OCI-LY1 (cell line): ENCODE results near the gene NUP50.

ENCODE experiments used
- H2AFZ ChIP-seq: fragments of 200-600 bp; sonication (generic), shearing (Covaris generic); 2 replicates; pipeline ENCODE4 v1.6.0; 2014; ENCODE audit warnings: antibody characterized with exemption, mild to moderate bottlenecking, low read length
- H3F3A ChIP-seq: fragments of 200-600 bp; sonication (generic), shearing (Covaris generic); 2 replicates; pipeline ENCODE4 v1.6.0; 2014; ENCODE audit warnings: mild to moderate bottlenecking, antibody characterized with exemption, low read length, moderate library complexity; ENCODE audit not compliant: insufficient read depth
- H3K27ac ChIP-seq: fragments of 200-600 bp; sonication (generic); 2 replicates; pipeline ENCODE4 v1.5.1; 2014; ENCODE audit warnings: low read length, mixed run types, mild to moderate bottlenecking, low read depth; ENCODE audit not compliant: poor library complexity, severe bottlenecking
- H3K27me3 ChIP-seq: fragments of 200-600 bp; sonication (generic); 2 replicates; pipeline ENCODE4 v1.6.0; 2014; ENCODE audit warnings: antibody characterized with exemption, mild to moderate bottlenecking, low read length, moderate library complexity; ENCODE audit not compliant: insufficient read depth
- H3K36me3 ChIP-seq: fragments of 200-600 bp; sonication (generic); 2 replicates; pipeline ENCODE4 v1.6.1; 2014; ENCODE audit warnings: mild to moderate bottlenecking, antibody characterized with exemption, low read length, moderate library complexity, mixed read lengths; ENCODE audit not compliant: insufficient read depth
- H3K4me1 ChIP-seq: fragments of 200-600 bp; sonication (generic); 2 replicates; pipeline ENCODE4 v1.5.1; 2014; ENCODE audit warnings: mild to moderate bottlenecking, low read length, moderate library complexity; ENCODE audit not compliant: insufficient read depth, severe bottlenecking
- H3K4me2 ChIP-seq: fragments of 200-600 bp; sonication (generic), shearing (Covaris generic); 2 replicates; pipeline ENCODE4 v1.6.1; 2014; ENCODE audit warnings: low read length
- H3K4me3 ChIP-seq: fragments of 200-600 bp; sonication (generic); 2 replicates; pipeline ENCODE4 v1.5.1; 2014; ENCODE audit warnings: low read length, low read depth, mild to moderate bottlenecking, mixed read lengths; ENCODE audit not compliant: poor library complexity, severe bottlenecking
- H3K79me2 ChIP-seq: fragments of 200-600 bp; shearing (Covaris generic); 2 replicates; pipeline ENCODE4 v1.6.1; 2016; ENCODE audit warnings: mixed run types, low read length, mixed read lengths; ENCODE audit not compliant: insufficient read depth
- H3K9ac ChIP-seq: fragments of 200-600 bp; sonication (generic), shearing (Covaris generic); 2 replicates; pipeline ENCODE4 v1.6.1; 2014; ENCODE audit warnings: mild to moderate bottlenecking, low read length, mixed read lengths
- H3K9me2 ChIP-seq: fragments of 200-600 bp; sonication (generic), shearing (Covaris generic); 2 replicates; pipeline ENCODE4 v1.6.1; 2014; ENCODE audit warnings: low read depth, mild to moderate bottlenecking, low read length, mixed read lengths
- H3K9me3 ChIP-seq: fragments of 200-600 bp; shearing (Covaris generic); 2 replicates; pipeline ENCODE4 v1.6.1; 2014; ENCODE audit warnings: low read length, mixed read lengths
- H4K20me1 ChIP-seq: fragments of 200-600 bp; sonication (generic), shearing (Covaris generic); 2 replicates; pipeline ENCODE4 v1.6.0; 2016; ENCODE audit warnings: mild to moderate bottlenecking, low read length; ENCODE audit not compliant: insufficient read depth
- EZH2 ChIP-seq: fragments of 200-600 bp; sonication (generic), shearing (Covaris generic); IDR thresholded peaks from 2 replicates; pipeline ENCODE4 v1.8.0; 2017; ENCODE audit warnings: borderline replicate concordance, mixed run types, mild to moderate bottlenecking, antibody characterized with exemption, low read length, moderate library complexity, mixed read lengths
- TF ChIP-seq, protein P1 (sequence below): fragments of 200-600 bp; sonication (generic), shearing (Covaris generic); IDR thresholded peaks from 2 replicates; pipeline ENCODE4 v1.5.1; 2017; ENCODE audit warnings: mild to moderate bottlenecking, antibody characterized with exemption, low read length, moderate library complexity, mixed read lengths

The NUP50 gene

DNA sequence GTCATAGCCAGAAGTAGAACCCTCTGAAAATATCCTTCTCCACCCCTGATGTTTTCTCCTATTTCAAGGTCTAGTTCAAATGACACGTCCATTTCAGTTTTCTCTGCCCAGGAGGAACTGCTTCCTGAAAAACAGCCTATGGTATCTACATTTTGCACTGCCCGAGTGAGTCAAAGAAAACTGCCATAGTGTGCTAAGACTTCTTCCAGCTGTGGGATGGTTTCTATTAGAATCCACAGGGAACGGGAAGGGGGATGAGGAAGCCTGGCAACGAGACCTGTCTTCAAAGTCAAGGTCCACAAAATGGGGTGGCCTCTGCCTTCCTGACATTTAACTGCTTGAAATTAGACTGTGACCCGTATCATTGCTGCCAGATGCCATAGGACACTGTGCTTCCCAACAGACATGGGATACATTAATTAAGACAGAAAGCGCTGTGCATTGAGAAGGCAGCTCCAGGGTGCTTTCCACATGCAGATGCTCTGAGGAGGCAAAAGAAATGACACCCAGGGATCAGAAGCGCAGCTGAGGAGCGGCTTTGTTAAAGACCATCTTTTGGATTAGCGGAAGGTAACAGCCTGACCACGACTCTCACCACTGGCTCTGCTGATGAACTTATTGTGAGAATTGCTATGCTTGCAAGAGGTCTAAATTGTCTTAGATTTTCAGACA, 39.4 kb upstream of the NUP50 start:
- TF ChIP-seq, protein P1, sequence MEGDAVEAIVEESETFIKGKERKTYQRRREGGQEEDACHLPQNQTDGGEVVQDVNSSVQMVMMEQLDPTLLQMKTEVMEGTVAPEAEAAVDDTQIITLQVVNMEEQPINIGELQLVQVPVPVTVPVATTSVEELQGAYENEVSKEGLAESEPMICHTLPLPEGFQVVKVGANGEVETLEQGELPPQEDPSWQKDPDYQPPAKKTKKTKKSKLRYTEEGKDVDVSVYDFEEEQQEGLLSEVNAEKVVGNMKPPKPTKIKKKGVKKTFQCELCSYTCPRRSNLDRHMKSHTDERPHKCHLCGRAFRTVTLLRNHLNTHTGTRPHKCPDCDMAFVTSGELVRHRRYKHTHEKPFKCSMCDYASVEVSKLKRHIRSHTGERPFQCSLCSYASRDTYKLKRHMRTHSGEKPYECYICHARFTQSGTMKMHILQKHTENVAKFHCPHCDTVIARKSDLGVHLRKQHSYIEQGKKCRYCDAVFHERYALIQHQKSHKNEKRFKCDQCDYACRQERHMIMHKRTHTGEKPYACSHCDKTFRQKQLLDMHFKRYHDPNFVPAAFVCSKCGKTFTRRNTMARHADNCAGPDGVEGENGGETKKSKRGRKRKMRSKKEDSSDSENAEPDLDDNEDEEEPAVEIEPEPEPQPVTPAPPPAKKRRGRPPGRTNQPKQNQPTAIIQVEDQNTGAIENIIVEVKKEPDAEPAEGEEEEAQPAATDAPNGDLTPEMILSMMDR: no peak
- TF ChIP-seq EZH2: no peak
- Histone ChIP-seq H3K27me3 (no peaks in the 10 kb centered on the region), H3K4me1 (no peaks in the 10 kb centered on the region), H3K9ac (no peak overlapping the region), H3K79me2 (no peaks in the 10 kb centered on the region), H3K9me3 (no peaks in the 10 kb centered on the region), H3K4me3 (no peak overlapping the region), H3K9me2 (no peaks in the 10 kb centered on the region), H3K36me3 (no peaks in the 10 kb centered on the region), H2AFZ (no peak overlapping the region), H4K20me1 (no peaks in the 10 kb centered on the region), H3K4me2 (no peak overlapping the region), H3K27ac (no peak overlapping the region), H3F3A (no peaks in the 10 kb centered on the region)

DNA sequence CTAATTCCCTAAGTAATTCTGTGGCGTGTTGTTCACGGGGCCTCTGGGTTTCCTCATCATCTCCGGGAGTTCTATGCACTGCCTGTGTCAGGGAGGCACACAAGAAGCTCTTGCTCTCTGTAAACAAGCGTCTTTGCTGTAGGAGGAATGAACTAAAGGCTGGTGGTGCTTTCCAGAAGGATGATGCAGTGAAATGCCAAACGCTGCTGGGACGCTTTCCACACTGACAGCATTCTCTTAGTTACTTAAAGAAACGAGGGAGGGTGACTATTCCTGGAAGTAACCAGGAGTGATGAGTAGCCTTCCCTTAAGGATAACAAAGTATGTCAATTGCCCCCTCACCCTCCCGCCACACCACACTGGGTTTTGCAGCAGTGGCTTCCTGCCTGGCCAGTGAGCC, 38.5 kb upstream of the NUP50 start:
- Histone ChIP-seq H3K4me1 (no peaks in the 10 kb centered on the region), H3K27me3 (no peaks in the 10 kb centered on the region), H3K27ac (no peak overlapping the region), H4K20me1 (no peaks in the 10 kb centered on the region), H3F3A (no peaks in the 10 kb centered on the region), H2AFZ (no peak overlapping the region), H3K4me2 (no peak overlapping the region), H3K36me3 (no peaks in the 10 kb centered on the region), H3K9me3 (no peaks in the 10 kb centered on the region), H3K79me2 (no peaks in the 10 kb centered on the region), H3K9ac (no peak overlapping the region), H3K4me3 (no peak overlapping the region), H3K9me2 (no peaks in the 10 kb centered on the region)
- no peak for TF ChIP-seq EZH2
- TF ChIP-seq, protein P1: no peak

DNA sequence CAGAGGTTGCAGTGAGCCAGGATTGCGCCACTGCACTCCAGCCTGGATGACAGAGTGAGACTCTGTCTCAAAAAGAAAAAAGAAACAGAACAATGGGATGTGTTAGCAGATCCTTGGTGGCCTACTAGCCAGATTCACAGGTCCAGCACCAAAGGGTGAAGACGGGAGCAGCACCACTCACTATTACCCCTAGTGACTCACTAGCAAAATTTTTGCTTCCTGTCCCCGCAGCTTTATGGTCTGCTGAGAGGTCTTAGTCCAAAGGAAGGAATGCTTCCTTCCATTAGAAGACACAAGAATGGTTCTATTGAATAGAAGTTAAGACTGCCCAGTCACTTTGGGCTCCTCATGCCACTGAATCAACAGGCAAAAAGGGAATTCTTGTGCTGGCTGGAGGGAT, 35.9 kb upstream of the NUP50 start:
- TF ChIP-seq, protein P1: no peak
- no peak for TF ChIP-seq EZH2
- Histone ChIP-seq H3K79me2 (no peaks in the 10 kb centered on the region), H3K9me2 (no peaks in the 10 kb centered on the region), H3K4me3 (no peak overlapping the region), H3K9ac (no peak overlapping the region), H3K27me3 (no peaks in the 10 kb centered on the region), H3K9me3 (no peaks in the 10 kb centered on the region), H3K4me2 (no peak overlapping the region), H3K4me1 (no peaks in the 10 kb centered on the region), H3K36me3 (no peaks in the 10 kb centered on the region), H4K20me1 (no peaks in the 10 kb centered on the region), H2AFZ (no peak overlapping the region), H3F3A (no peaks in the 10 kb centered on the region), H3K27ac (no peak overlapping the region)
